ENCODE data around the gene FBLN1.

DNA sequence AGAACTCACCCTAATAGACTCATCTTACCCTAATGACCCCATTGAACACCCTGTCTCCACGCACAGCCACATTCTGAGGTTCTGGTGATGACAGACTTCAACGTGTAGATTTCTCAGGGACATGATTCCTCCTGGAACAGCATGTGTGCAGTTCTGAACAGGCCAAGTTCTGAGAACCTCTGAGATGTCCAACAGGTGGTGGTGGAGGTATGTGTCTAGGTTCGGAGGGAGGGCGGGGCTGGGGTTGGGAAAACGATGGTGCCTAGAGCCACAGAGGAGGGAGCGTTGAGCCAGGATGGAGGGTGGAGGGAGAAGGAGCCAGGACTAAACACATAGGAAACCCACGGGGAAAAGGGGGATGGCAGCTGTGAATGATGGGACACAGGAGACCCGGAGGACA lies 43.4 kb upstream of the FBLN1 start:
- TF ChIP-seq, protein P1, sequence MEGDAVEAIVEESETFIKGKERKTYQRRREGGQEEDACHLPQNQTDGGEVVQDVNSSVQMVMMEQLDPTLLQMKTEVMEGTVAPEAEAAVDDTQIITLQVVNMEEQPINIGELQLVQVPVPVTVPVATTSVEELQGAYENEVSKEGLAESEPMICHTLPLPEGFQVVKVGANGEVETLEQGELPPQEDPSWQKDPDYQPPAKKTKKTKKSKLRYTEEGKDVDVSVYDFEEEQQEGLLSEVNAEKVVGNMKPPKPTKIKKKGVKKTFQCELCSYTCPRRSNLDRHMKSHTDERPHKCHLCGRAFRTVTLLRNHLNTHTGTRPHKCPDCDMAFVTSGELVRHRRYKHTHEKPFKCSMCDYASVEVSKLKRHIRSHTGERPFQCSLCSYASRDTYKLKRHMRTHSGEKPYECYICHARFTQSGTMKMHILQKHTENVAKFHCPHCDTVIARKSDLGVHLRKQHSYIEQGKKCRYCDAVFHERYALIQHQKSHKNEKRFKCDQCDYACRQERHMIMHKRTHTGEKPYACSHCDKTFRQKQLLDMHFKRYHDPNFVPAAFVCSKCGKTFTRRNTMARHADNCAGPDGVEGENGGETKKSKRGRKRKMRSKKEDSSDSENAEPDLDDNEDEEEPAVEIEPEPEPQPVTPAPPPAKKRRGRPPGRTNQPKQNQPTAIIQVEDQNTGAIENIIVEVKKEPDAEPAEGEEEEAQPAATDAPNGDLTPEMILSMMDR (IDR thresholded peaks at IDR 0.05): no peak
- TF ChIP-seq EP300 (IDR thresholded peaks at IDR 0.05) (no peak), POLR2A (IDR thresholded peaks at IDR 0.05) (no peak)
